Mammary epithelial cell (primary cell): ENCODE data around the gene AGR2.

ENCODE experiments used
- EZH2 ChIP-seq: IDR thresholded peaks from 2 replicates; pipeline ENCODE4 v1.6.1; 2012; ENCODE audit warnings: low read length, inconsistent platforms, borderline replicate concordance
- TF ChIP-seq, protein P1 (sequence below), 2 donors: IDR thresholded peaks in 1 of 2; conservative IDR thresholded peaks in 1 of 2; 2 replicates each; pipeline ENCODE4 v1.5.1; 2011 to 2012; ENCODE audit warnings: inconsistent platforms in 2 of 2, low read length in 2 of 2, mild to moderate bottlenecking in 2 of 2, control low read depth in 1 of 2, low read depth in 1 of 2; ENCODE audit not compliant: insufficient read depth in 1 of 2; ENCODE audit errors: extremely low read depth in 1 of 2

DNA sequence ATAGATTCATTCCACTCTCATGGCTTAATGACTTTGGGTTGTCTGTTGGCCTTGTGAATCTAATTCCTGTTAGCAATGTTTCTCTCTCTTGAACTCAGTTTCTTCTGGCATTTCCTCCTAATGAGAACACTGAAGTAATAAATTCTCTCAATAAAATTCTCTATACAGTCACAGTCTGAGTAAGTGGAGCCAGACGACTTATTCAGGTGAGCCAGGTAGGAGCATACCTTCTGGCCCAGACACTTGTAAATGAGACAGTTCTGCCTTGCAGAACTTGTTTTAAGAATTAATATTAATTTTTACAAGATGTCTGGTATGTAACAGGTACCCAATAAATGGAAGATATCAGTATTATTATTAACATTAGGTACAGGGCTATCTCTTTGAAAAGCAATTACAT is 28.6 kb upstream of the AGR2 start:
- TF ChIP-seq, protein P1, sequence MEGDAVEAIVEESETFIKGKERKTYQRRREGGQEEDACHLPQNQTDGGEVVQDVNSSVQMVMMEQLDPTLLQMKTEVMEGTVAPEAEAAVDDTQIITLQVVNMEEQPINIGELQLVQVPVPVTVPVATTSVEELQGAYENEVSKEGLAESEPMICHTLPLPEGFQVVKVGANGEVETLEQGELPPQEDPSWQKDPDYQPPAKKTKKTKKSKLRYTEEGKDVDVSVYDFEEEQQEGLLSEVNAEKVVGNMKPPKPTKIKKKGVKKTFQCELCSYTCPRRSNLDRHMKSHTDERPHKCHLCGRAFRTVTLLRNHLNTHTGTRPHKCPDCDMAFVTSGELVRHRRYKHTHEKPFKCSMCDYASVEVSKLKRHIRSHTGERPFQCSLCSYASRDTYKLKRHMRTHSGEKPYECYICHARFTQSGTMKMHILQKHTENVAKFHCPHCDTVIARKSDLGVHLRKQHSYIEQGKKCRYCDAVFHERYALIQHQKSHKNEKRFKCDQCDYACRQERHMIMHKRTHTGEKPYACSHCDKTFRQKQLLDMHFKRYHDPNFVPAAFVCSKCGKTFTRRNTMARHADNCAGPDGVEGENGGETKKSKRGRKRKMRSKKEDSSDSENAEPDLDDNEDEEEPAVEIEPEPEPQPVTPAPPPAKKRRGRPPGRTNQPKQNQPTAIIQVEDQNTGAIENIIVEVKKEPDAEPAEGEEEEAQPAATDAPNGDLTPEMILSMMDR (conservative IDR thresholded peaks at IDR 0.05 in 1 of 2, IDR thresholded peaks at IDR 0.05 in 1 of 2; ENCODE audit: extremely low read depth in 1 of 2, insufficient read depth in 1 of 2, low read depth in 1 of 2, low read length in 2 of 2), result no peak
- TF ChIP-seq EZH2, result no peak
